ENCODE data around the gene MTMR3.
A peak's percentile ranks its signal among the peaks of the same experiment; 100 is the strongest.

Gene MTMR3

DNA sequence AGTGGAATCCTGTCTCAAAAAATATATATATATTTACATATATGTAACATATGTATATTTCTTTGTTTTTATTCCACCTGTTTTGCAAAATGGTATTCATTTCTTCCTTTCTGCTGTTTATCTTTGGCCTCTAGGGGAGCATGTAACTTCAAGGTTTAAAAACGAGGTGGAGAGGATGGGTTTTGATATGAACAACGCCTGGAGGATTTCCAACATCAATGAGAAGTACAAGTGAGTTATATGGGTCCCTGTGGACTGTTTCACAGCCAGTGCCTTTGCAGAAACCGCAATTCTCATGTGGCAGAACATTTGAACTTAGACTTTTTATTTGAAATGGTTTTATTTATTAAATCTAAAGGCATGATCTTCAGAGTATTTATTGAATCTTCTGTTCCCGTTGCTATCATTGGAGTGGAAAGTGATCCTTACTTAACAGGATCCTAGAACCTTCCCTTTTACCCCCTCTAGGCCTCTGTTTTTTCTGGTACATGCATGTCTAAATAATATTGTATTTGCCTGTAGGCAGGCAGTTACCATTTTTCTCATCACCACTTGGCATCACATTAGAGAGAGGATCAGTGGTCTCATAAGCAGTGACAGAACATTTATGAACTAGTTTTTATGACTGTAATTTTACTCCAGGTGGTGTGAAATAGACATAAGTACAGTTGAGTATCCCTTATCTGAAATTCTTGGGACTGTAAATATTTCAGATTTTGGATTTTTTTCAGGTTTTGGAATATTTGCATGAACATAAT, 115.8 kb downstream of the MTMR3 start:
- DNase-seq (ENCODE audit: low read depth): peak; percentile 48
- H3K4me3 ChIP-seq (ENCODE audit: low read depth, low read length): no peak overlapping the region
- TF ChIP-seq, protein P1, sequence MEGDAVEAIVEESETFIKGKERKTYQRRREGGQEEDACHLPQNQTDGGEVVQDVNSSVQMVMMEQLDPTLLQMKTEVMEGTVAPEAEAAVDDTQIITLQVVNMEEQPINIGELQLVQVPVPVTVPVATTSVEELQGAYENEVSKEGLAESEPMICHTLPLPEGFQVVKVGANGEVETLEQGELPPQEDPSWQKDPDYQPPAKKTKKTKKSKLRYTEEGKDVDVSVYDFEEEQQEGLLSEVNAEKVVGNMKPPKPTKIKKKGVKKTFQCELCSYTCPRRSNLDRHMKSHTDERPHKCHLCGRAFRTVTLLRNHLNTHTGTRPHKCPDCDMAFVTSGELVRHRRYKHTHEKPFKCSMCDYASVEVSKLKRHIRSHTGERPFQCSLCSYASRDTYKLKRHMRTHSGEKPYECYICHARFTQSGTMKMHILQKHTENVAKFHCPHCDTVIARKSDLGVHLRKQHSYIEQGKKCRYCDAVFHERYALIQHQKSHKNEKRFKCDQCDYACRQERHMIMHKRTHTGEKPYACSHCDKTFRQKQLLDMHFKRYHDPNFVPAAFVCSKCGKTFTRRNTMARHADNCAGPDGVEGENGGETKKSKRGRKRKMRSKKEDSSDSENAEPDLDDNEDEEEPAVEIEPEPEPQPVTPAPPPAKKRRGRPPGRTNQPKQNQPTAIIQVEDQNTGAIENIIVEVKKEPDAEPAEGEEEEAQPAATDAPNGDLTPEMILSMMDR (conservative IDR thresholded peaks at IDR 0.05; ENCODE audit: low read depth, low read length): peak; percentile 49

DNA sequence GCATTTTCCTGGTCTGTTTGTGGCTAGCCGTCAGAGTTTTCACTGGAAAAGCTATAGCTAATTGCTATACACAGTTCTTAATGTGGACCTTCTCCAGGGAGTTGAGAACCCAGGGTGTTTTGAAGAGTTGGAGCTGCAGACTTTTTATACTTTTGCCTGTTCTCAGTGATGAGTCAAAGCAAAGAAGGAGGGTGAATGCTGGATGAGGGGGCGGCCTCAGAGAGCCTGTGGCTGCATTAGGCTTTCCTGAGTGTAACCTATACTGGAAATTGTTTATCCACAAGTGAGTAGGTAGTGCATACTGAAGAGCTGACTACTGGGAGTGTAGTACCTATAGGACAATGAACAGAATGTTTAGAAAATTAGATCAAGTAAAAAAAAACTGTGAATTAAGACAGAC, 117.6 kb downstream of the MTMR3 start:
- H3K4me3 ChIP-seq (ENCODE audit: low read depth, low read length): no peak overlapping the region
- DNase-seq (ENCODE audit: low read depth): peak; percentile 54
- TF ChIP-seq, protein P1 (conservative IDR thresholded peaks at IDR 0.05; ENCODE audit: low read depth, low read length): no peak

DNA sequence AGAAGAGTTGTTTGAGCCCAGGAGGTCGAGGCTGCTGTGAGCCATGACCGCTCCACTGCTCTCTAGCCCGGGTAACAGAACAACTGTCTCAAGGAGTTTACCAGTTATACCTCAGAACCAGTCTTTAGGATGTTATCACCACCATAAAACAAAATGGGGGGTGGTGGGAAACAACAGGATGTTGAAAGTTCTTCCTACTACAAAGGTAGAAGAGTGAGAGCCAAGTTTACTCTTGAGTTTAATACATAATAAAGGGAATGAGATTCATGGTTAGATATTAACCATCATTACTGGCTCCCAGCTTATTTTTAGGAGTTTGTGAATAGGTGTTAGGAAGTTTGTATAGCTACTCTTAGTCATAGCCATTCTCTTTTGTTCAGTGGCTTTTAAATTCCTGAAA, 118.5 kb downstream of the MTMR3 start:
- TF ChIP-seq, protein P1 (conservative IDR thresholded peaks at IDR 0.05; ENCODE audit: low read depth, low read length): no peak
- no peak overlapping the region for H3K4me3 ChIP-seq (ENCODE audit: low read depth, low read length)
- no peak for DNase-seq (ENCODE audit: low read depth)

DNA sequence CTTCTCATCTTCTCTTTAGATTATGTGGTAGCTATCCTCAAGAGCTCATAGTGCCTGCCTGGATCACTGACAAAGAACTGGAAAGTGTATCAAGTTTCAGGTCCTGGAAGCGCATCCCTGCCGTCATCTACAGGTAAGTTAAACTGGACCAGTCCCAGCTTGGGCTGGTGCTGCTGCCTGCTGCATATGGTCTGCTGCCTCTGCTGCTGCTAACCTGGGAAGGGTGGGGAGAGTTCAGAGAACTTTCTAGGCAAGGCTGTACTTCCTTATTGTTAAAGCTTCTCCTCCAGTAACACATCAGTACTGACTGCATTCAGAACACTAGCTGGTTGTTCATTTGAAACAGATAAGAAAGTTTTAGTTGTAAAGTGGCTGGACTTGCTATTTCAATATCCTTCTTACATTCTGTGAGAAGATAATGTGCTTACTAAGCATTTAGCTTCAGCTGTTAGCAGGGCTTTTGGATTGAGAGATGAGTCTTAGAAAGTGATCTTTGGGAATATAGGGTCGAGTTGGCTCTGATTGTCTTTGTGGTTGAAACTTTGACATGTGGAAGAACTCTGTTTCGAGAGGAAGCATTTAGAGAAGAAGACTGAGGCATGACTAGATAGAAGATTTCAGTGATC, 120.0 kb downstream of the MTMR3 start:
- DNase-seq (ENCODE audit: low read depth): no peak
- TF ChIP-seq, protein P1 (conservative IDR thresholded peaks at IDR 0.05; ENCODE audit: low read depth, low read length): no peak
- no peak overlapping the region for H3K4me3 ChIP-seq (ENCODE audit: low read depth, low read length)

DNA sequence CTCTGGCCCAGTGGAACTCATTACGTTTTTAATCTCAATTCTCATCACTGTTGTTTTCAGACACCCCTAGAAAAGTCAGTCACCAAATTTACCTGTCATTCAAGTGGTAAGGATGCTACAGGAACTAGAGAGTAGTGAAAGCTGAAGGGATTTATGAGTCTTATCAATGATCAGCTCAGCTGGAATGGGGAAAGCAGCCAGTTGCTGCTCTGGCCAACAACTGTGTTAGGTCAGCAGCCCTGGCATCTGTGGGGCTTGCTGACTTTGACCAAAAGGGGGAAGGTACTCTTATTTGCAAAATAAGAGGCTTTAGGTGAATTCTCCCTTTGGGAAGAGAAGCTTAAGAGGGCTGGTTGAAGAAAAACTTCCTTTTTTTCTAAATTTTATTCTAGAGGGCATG, 121.1 kb downstream of the MTMR3 start:
- no peak overlapping the region for H3K4me3 ChIP-seq (ENCODE audit: low read depth, low read length)
- TF ChIP-seq, protein P1 (conservative IDR thresholded peaks at IDR 0.05; ENCODE audit: low read depth, low read length): no peak

DNA sequence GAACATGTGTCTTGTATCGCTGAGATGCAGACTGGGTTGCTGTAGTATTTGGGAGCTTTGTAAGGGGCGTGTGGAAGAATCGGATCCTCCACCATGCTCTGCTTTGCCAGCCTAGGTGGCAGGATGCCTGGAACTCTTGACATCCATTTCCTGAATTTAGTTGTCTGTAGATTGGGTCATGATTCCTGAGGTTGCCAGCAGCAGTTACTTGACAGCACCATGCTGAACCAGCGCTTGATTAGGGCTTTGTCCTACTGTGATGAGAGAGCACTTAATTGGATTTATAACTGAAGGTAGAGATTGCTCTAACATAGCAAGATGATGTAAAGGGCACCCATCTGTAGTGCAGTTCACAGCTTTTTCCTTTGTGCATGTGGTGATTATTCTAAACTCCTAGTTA, 121.7 kb downstream of the MTMR3 start:
- DNase-seq (ENCODE audit: low read depth): no peak
- TF ChIP-seq, protein P1 (conservative IDR thresholded peaks at IDR 0.05; ENCODE audit: low read depth, low read length): no peak
- H3K4me3 ChIP-seq (ENCODE audit: low read depth, low read length): no peak overlapping the region

More for the DNA sequence above, 121.1 kb downstream of the MTMR3 start:
- no peak for DNase-seq (ENCODE audit: low read depth)
